ENCODE data around the gene TTC27. TPM values are rescaled to one million over a fixed set of nuclear protein-coding genes. Genes with fewer than 3 reads are reported as not detected.
"Not testable (repeated sequence)": the region's sequence is repeated elsewhere in the genome, so short reads cannot be mapped to it uniquely, and the experiment has no call there.

TTC27 gene
- total RNA-seq, 4 donors from 2014 or later, result 12.6 to 25.4 (median 16.9) TPM

DNA sequence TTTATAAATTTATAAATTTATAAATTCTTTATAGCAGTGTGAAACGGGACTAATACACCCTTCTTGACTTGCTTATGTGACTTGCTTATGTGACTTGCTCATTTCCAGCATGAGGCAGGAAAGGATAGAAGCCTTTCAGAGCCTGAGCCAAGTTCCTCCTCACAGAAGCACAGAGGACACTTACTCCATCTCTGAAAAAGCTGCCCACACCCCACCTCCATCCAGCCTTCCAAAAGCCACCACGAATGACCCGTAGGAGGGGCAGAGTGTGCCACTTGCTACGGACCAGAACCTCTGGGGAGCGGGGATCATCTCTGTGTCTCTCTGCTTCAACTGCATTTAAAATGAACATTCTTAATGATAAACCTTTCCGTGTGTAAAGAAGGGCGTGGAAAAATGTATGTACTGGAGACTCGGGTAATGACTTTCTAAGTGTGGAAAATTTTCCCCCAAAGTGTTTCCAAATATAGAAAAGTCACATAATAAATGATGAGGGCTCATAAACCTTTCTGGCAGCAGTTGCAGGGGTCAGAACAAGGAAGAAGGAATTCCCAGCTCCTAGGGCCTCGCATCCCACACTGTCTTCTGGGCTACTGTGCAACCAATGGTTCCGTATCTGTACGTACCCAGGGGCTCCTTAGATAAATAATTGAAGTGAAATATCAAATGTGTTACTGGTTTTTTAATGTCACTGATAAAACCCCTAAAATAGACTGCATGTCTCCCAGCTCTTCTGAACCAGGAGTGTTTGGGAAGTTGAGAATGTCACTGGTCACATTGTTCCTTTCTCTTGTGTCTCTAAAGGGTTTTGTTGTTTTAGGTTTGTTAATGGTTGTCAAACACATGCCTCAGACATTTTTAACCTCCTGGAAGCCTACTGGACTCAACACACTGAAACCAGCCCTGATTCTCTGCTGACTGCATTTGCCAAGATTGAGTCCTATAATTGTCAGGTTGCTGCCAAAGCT is 214.4 kb downstream of the TTC27 start:
- Histone ChIP-seq H3K27ac (no peak overlapping the region), H3K9me3 (no peaks in the 10 kb centered on the region), H3K27me3 (no peaks in the 10 kb centered on the region), H3K4me1 (no peaks in the 10 kb centered on the region), H3K36me3 (no peaks in the 10 kb centered on the region), H3K4me3 (replicated peaks in 1 of 3) (no peak overlapping the region)
- no peak for DNase-seq
- intact Hi-C loops (cut with DNase I), result no loop called here
- TF ChIP-seq, protein P1, sequence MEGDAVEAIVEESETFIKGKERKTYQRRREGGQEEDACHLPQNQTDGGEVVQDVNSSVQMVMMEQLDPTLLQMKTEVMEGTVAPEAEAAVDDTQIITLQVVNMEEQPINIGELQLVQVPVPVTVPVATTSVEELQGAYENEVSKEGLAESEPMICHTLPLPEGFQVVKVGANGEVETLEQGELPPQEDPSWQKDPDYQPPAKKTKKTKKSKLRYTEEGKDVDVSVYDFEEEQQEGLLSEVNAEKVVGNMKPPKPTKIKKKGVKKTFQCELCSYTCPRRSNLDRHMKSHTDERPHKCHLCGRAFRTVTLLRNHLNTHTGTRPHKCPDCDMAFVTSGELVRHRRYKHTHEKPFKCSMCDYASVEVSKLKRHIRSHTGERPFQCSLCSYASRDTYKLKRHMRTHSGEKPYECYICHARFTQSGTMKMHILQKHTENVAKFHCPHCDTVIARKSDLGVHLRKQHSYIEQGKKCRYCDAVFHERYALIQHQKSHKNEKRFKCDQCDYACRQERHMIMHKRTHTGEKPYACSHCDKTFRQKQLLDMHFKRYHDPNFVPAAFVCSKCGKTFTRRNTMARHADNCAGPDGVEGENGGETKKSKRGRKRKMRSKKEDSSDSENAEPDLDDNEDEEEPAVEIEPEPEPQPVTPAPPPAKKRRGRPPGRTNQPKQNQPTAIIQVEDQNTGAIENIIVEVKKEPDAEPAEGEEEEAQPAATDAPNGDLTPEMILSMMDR (IDR thresholded peaks at IDR 0.05), result no peak
- no peak for TF ChIP-seq POLR2A (IDR thresholded peaks at IDR 0.05)
- WGBS, 2 donors, result 84% methylated on average over 11 of the region's 11 CpGs

DNA sequence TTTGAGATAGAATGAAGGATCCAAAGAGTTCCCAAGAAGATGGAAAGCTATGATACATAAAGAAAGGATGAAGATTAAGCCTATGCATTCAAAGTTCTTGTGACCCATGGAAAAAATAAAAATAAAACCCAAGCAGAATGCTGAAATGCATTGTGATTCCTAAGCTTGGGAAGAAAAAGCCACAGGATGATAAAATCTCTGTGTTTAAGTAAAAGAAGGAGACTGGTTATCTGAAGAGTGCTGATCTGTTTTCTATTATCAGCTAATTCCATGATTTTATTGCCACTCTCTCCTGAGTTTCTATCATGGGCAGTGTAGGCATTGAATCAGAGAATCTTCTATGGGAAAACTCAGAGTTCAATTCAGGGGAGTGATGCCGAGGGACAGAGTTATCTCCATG is 215.8 kb downstream of the TTC27 start:
- TF ChIP-seq, protein P1 (IDR thresholded peaks at IDR 0.05), result no peak
- TF ChIP-seq POLR2A (IDR thresholded peaks at IDR 0.05), result no peak
- Histone ChIP-seq H3K27ac (no peak overlapping the region), H3K27me3 (no peaks in the 10 kb centered on the region), H3K9me3 (no peaks in the 10 kb centered on the region), H3K36me3 (no peaks in the 10 kb centered on the region), H3K4me1 (no peaks in the 10 kb centered on the region), H3K4me3 (replicated peaks in 1 of 3) (no peak overlapping the region)
- DNase-seq, result no peak
- intact Hi-C loops (cut with DNase I), result no loop called here
- 94% methylated on average over 1 of the region's 1 CpG for WGBS, 2 donors

DNA sequence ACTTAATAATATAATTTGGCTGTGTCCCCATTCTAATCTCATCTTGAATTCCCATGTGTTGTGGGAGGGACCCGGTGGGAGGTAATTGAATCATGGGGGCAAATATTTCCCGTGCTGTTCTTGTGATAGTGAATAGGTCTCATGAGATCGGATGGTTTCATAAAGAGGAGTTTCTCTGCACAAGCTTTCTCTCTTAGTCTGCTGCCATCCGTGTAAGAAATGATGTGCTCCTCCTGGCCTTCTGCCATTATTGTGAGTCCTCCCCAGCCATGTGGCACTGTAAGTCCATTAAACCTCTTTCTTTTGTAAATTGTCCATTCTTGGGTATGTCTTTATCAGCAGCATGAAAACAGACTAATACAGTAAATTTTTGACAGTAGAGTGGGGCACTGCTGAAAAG is 216.4 kb downstream of the TTC27 start:
- no peaks in the 10 kb centered on the region for H3K9me3 ChIP-seq
- H3K4me1 ChIP-seq, result no peaks in the 10 kb centered on the region
- no peak for TF ChIP-seq POLR2A (IDR thresholded peaks at IDR 0.05)
- WGBS, 2 donors, result 86 to 87% methylated on average over 4 of the region's 4 CpGs
- intact Hi-C loops (cut with DNase I), result no loop called here
- no peak overlapping the region for H3K27ac ChIP-seq
- no peak for DNase-seq
- no peak overlapping the region for H3K4me3 ChIP-seq (replicated peaks in 1 of 3)
- H3K27me3 ChIP-seq, result no peaks in the 10 kb centered on the region
- no peaks in the 10 kb centered on the region for H3K36me3 ChIP-seq

DNA sequence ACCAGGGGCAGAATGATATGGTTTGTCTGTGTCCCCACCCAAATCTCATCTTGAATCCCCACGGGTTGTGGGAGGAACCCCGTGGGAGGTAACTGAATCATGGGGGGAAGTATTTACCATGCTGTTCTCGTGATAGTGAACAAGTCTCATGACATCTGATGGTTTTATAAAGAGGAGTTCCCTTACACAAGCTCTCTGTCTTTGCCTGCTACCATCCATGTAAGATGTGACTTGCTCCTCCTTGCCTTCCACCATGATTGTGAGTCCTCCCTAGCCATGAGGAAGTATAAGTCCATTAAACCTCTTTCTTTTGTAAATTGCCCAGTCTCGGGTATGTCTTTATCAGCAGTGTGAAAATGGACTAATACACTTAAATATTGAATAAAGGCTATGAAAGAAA is 218.4 kb downstream of the TTC27 start:
- H3K4me3 ChIP-seq (replicated peaks in 1 of 3); H3K4me1 ChIP-seq; H3K27me3 ChIP-seq; intact Hi-C loops (cut with DNase I); H3K27ac ChIP-seq; H3K9me3 ChIP-seq; H3K36me3 ChIP-seq; DNase-seq: not testable (repeated sequence)
- 86 to 93% methylated on average over 4 of the region's 4 CpGs for WGBS, 2 donors

DNA sequence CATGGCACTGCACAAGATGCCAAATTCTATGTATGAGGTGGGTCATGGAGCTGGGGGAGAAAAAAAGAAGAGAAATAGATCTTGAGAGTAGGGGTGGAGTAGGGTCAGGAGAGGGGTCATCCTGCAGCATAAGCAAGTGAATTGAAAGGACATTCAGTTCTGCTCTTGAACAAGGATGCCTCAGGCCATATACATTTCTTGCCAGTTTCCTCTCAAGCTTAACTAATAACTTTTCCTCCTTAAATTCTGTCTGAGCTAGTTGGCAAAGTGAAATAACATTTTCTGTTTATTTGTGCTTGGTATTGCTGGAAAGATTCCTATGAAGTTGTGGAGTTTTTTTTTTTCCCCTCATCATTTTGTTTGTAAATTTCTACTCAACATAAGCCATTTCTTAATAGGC is 219.9 kb downstream of the TTC27 start:
- Histone ChIP-seq H3K4me3 (replicated peaks in 1 of 3) (no peak overlapping the region), H3K36me3 (no peaks in the 10 kb centered on the region), H3K27ac (no peak overlapping the region), H3K4me1 (peaks cover 21 to 23% of the 10 kb centered on the region in 2 donors), H3K9me3 (no peaks in the 10 kb centered on the region), H3K27me3 (no peaks in the 10 kb centered on the region)
- DNase-seq, result no peak
- intact Hi-C loops (cut with DNase I), result no loop called here
- TF ChIP-seq, protein P1 (IDR thresholded peaks at IDR 0.05), result no peak
- TF ChIP-seq POLR2A (IDR thresholded peaks at IDR 0.05), result no peak

DNA sequence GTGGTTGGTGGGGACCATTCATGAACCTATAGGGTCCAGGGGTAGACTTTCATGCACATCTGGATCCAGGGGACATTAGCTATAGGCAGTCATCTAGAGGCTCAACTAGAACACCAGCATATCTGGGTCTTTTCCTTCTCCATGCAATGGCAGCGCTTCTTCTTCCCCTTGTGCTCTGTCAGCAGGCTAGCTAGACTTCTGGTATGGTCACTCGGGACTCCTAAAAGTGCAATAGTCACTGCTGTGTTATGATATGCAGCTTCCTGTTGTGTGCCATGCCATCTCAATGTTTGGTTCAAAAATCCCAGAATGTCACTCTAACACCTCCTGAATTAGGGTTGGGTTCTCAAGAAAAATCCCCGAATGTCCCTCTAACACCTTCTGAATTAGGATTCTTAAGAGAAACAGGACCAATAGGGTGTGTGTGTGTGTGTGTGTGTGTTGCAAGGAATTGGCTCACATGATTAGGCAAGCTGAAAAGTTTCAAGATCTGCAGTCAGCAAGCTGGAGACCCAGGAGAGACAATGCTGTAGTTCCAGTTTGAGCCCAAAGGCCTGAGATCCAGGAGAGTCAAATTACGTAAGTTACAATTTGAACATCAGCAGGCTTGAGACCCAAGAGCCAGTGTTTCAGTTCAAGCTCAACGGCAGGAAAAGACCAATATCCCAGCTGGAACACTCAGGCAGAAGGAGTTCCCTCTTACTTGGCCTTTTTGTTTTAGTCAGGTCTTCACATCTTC is 221.8 kb downstream of the TTC27 start:
- intact Hi-C loops (cut with DNase I), result no loop called here
- Histone ChIP-seq H3K9me3 (no peaks in the 10 kb centered on the region), H3K4me3 (replicated peaks in 1 of 3) (no peak overlapping the region), H3K27me3 (no peaks in the 10 kb centered on the region), H3K27ac (no peak overlapping the region), H3K4me1 (peaks cover 25% of the 10 kb centered on the region in 2 donors), H3K36me3 (no peaks in the 10 kb centered on the region)
- DNase-seq, result no peak
- TF ChIP-seq, protein P1 (IDR thresholded peaks at IDR 0.05), result no peak
- no peak for TF ChIP-seq POLR2A (IDR thresholded peaks at IDR 0.05)
- WGBS, 2 donors, result 81 to 87% methylated on average over 5 of the region's 5 CpGs
